ENCODE data around the gene AUTS2. TPM values are rescaled to one million over a fixed set of nuclear protein-coding genes. Genes with fewer than 3 reads are reported as not detected.

AUTS2 gene
- total and polyA plus RNA-seq, 9 of the 15 experiments (the other 6 are each of a cell fraction or from before 2014, with no cell fraction given): 0.58 TPM; not detected in 8

DNA sequence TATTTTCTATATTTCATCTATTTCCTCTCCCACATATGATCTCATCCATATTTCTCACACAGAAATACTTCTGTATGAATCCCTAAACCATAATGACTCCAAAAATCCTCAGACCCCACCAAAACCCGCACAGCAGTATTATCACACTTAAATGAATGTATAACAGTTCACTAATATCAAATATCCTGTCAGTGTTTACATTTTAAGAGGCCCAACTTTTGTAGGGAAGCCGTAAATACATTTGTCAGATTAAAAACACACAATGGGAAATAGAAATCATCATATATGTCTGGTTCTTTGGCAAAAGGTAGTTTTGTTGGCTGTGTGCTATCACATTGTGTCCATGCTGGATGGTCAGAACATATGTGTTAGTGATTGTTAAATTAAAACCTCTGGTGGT is 4.2 kb downstream of the AUTS2 start (continued):
- TF ChIP-seq, protein P1, sequence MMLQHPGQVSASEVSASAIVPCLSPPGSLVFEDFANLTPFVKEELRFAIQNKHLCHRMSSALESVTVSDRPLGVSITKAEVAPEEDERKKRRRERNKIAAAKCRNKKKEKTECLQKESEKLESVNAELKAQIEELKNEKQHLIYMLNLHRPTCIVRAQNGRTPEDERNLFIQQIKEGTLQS (IDR thresholded peaks at IDR 0.05): no peak
- TF ChIP-seq, protein P1 (CRISPR knock-in tag; conservative IDR thresholded peaks at IDR 0.05): no peak
- TF ChIP-seq FOS (IDR thresholded peaks at IDR 0.05; ENCODE audit: extremely low read depth, insufficient read length) (no peak), XRCC5 (IDR thresholded peaks at IDR 0.05; ENCODE audit: low read depth, low read length) (no peak), ZNF75A (CRISPR knock-in tag; IDR thresholded peaks at IDR 0.05) (no peak), ZNF174 (CRISPR knock-in tag; IDR thresholded peaks at IDR 0.05) (no peak), NFE2 (IDR thresholded peaks at IDR 0.05; ENCODE audit: low read depth) (no peak), TGIF2 (CRISPR knock-in tag; IDR thresholded peaks at IDR 0.05) (no peak), GABPB1 (CRISPR knock-in tag; IDR thresholded peaks at IDR 0.05) (no peak), DDX20 (tag; IDR thresholded peaks at IDR 0.05; ENCODE audit: low read depth) (no peak), NUFIP1 (IDR thresholded peaks at IDR 0.05; ENCODE audit: partially characterized antibody) (no peak), XRCC3 (IDR thresholded peaks at IDR 0.05) (no peak), PTRF (tag; IDR thresholded peaks at IDR 0.05) (no peak), ZBTB1 (CRISPR knock-in tag; IDR thresholded peaks at IDR 0.05; ENCODE audit: borderline replicate concordance, low read depth) (no peak), PHB (CRISPR knock-in tag; IDR thresholded peaks at IDR 0.05) (no peak)
- TF ChIP-seq, protein P2, sequence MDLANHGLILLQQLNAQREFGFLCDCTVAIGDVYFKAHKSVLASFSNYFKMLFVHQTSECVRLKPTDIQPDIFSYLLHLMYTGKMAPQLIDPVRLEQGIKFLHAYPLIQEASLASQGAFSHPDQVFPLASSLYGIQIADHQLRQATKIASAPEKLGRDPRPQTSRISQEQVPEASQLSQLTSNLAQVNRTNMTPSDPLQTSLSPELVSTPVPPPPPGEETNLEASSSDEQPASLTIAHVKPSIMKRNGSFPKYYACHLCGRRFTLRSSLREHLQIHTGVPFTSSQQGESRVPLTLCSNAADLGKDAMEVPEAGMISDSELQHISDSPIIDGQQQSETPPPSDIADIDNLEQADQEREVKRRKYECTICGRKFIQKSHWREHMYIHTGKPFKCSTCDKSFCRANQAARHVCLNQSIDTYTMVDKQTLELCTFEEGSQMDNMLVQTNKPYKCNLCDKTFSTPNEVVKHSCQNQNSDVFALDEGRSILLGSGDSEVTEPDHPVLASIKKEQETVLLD (IDR thresholded peaks at IDR 0.05): no peak
